Left kidney (tissue), 2 donors: Measurements from ENCODE around the gene ANK3. TPM values are rescaled to one million over a fixed set of nuclear protein-coding genes. Genes with fewer than 3 reads are reported as not detected.
"Not testable (repeated sequence)": the region's sequence is repeated elsewhere in the genome, so short reads cannot be mapped to it uniquely, and the experiment has no call there.

Experiments used
- DNase-seq: peaks from one replicate; pipeline ENCODE4 v3.0.0-alpha.2; 2013
- polyA plus RNA-seq: library from polyadenylated mRNA; unstranded; fragments of 120-200 nt; gene quantifications from one replicate; pipeline ENCODE4 v1.2.1, GENCODE V29; 2013; ENCODE audit not compliant: insufficient read length

Gene ANK3
- polyA plus RNA-seq, 1 donor = 172 TPM

DNA sequence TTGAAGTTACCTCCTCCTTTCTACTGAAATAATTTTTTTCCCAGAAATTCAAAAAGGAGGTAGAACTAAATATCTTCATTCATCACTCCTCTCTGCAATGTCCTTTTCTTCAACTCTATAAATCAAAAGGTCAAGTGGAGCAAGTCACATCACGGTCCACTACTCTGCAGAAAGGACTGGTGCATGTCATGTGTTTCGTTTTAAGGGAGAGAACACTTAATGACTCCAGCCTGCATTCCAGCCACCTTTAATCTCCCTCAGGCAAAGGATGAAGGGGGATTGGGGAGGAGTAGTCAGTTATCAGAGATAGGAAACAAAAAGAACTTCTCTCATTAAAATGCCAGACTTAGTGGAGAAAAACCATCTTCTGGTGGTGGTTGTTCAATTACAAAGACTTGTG, 78.9 kb downstream of the ANK3 start:
- DNase-seq = peak; percentile 18

DNA sequence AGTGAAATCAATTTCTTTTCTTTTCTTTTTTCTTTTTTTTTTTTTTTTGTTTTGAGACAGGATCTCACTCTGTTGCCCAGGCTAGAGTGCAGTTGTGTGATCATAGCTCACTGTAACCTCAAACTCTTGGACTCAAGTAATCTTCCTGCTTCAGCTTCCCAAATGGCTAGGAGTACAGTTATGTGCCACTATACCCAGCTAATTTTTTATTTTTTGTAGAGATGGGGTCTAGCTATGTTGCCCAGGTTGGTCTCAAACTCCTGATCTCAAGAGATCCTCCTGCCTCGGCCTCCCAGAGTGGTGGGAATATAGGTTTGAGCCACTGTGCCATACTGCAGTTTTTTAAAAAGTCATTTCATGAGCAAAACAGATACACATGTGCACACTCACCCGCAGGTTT, 79.8 kb downstream of the ANK3 start:
- DNase-seq = no peak

- no peak for DNase-seq
Measured at GRCh38 chr10:60309371-60309770, 80.3 kb downstream of the ANK3 start.

GRCh38 chr10:60305380-60305892, 84.2 kb downstream of the ANK3 start:
- DNase-seq = no peak

GRCh38 chr10:60304829-60305379, 84.8 kb downstream of the ANK3 start:
- no peak for DNase-seq

- DNase-seq = no peak
Measured at GRCh38 chr10:60303778-60304177, 85.9 kb downstream of the ANK3 start.

- DNase-seq = no peak
Measured at GRCh38 chr10:60299961-60300883, 89.5 kb downstream of the ANK3 start.

DNA sequence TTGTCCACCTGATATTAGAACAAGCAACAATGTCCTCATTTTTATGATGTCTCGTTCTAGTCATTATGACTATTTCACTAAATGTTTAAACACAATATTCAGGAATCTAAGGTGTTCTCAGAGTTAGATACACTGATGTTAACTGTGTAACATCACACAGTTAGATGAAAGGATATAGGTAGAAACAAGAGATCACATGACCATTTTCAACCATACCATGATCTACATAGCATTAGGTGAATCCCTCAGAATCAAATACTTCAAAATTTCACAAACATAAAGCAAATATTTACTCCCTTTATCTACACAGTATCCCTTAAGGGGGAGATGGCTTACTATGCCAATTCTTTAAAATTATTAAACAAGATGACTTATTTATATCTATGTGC, 90.3 kb downstream of the ANK3 start:
- DNase-seq = no peak

DNA sequence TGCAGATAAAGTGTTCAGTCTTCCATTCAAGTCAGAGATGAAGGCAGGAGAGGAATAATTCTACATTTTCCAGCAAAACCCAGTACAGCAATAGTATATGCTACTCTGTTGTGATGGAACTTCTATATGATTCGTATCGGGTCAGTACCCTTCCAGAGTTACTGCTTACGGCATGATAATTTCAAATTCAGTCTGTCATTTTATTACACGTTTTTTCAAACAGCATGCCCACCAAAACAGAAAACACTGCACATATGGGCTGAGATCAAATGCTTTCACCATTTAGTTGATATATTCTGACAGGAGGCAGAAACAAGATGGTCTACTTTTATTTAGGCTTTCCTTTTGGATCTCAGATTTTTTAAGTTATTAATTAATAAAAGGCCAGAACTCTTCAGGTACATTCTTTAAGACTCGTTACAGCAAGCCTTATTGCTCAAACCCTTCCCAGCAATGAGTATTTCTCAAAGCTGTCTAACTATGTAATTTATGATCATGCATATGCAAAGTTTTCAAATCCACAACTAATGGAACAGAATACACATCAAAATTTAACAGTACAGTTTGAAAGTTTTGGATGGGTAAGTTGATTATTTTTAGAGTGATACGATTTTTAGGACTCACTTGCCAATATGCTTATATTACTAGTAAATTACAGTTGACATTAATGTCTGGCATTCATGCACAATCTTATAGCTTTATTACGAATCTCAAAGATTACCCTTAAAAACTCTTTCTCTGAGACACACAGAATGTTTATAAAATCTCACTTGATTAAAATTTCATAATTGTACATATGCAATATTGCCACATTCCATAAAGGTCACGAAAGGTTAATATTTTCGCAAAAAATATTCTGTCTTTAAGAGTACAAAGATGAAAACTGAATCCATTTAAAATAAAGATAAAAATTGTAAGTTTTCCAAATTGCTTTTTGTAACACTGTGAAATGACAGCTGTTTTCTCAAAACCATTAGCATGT, 91.0 kb downstream of the ANK3 start:
- DNase-seq = no peak

DNA sequence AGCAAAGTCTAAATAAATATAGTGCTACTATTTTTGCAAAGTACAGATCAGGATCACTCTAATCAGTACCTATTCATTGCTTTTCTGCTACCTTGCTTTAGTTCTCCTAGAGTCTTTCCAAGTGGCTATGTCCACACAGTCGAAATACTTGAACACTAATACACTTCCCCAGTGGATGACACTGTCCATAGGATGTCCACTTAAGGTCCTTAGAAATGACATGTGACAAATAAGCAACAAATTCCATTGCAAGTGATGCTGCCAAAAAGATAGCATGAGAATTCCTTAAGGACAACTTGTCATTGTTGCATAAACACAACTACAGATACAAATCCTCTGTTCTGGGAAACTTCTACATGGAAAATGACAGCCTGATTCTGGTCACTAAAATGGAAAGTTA, 93.6 kb downstream of the ANK3 start:
- DNase-seq = no peak

DNA sequence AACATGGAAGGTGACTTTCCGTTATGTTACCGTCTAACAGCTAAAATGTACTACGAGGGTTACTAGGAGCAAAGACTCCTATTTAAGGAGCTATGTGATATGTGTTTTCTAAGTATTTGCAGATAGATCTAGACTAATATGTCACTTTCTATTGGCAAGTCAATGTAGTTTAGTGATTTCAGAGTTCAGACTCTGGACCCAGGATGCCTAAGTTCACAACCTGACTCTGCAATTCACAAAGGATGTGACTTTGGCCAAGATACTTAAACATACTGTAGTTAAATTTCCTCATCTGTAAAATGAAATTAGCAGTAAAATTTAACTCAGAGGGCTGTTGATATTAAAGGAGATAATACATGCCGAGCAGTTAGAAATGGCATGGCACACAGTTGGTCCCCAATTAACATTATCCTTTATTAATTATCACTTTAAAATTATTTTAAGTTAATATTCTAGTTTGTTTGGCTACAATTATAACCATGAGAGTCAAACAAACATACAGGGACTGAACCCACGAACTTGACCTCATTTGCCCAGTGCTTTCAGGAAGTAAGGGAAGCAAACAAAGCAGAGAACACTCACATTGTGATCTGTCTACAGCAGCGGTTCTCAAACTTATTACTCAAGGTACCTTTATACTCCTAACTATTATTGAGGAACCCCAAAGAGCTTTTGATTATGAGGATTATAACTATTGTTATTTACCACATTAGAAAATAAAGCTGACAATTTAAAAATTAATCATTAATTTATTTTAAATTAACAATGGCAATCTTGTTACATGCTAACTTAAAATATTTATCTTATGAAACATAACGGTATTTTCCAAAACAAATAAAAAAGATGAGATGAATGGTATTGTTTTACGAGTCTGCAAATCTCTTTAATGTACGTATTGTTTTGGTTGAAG, 94.4 kb downstream of the ANK3 start:
- no peak for DNase-seq

DNA sequence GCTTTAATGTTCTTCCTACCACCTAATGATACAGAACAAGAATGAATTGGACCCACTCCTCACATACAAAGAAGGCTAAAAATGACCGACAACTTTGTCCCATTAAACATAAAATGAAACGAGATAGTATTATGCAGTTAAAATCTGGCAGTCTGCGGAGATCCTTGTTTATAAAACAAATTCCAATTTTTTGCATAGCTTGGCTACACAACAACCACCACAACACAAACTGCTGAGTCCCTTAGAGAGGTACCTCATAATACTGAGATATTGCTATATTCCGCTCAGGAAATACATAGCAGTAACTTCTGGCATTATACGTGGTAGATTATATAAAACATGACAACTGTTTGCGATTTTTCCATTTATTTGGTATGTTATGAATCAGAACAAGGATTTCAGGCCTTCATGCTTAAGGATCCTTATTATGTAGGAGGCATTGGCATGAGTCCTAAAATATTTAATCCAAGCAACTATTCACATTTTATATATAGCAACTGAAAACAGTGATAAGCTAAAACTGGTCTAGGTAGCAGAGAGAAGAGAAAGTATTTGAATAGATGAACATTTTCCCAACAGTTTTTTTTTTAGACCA, 96.0 kb downstream of the ANK3 start:
- DNase-seq = no peak

- DNase-seq = no peak
Measured at GRCh38 chr10:60292998-60293397, 96.7 kb downstream of the ANK3 start.

DNA sequence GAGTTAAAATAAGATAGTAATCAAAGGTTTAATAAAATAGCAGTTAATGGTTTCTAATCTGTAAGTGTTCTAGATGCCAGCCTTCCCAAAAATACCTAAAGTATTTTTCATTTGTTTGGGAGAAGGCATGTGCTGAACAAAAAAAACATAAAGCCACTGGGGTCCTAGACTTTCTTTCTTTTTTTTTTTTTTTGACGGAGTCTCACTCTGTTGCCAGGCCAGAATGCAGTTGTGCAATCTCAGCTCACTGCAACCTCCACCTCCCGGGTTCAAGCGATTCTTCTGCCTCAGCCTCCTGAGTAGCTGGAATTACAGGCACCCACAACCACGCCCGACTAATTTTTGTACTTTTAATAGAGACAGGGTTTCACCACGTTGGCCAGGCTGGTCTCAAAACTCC, 97.1 kb downstream of the ANK3 start:
- DNase-seq = not testable (repeated sequence)

- DNase-seq = no peak
Measured at GRCh38 chr10:60291344-60291930, 98.2 kb downstream of the ANK3 start.

- no peak for DNase-seq
Measured at GRCh38 chr10:60290558-60290957, 99.1 kb downstream of the ANK3 start.

GRCh38 chr10:60289800-60290199, 99.9 kb downstream of the ANK3 start:
- no peak for DNase-seq

DNA sequence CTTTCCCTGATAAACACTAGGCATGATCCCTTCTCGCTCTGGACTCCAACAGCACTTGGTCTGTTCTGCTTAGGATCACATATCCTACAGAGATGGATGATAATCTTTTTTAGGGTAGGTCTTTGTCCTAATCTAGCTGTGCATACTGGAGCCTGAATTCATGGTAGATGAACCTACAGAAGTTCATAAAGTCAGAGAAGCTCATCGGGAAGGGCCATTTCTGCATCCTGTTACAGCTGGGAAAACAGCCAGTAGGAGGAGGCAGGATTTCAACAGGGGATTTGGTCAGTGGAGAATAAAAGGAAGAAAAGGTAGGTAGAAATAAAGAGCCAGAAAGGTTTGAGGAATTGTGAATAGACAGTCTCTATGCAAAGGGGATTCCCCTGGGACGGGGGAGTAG, 101.4 kb downstream of the ANK3 start:
- no peak for DNase-seq

GRCh38 chr10:60286559-60286958, 103.1 kb downstream of the ANK3 start:
- no peak for DNase-seq

GRCh38 chr10:60283397-60283796, 106.3 kb downstream of the ANK3 start:
- DNase-seq = no peak
